Measurements from ENCODE around the gene MSRB1.

DNA sequence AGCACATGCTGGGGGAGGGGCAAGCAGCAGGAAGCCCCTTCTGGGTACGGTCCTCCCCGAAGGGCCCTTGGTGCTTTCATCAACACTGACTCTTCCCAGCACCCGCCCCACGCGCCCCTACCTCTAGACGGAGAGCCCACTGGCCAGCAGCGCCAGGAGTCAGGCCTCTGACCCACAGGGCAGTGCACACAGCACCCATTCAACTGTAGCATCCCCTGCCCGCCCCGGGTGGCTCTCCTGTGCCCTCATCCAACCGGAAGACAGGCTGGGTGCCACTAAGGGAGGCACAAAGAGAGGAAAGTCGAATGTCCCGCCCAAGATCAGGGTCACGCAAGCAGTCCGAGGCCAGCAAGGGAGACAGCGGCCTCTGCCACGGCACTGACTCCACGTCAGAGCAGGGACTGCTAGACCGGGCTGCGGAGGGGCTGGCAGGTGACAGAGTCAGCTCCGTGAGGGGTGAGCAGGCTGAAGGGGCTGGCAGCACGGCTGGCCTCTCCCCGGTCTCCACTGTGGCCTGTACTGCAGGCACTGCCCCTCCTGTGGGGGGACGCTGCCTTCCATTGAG is 9.8 kb downstream of the MSRB1 start:
- TF ChIP-seq, protein P1, sequence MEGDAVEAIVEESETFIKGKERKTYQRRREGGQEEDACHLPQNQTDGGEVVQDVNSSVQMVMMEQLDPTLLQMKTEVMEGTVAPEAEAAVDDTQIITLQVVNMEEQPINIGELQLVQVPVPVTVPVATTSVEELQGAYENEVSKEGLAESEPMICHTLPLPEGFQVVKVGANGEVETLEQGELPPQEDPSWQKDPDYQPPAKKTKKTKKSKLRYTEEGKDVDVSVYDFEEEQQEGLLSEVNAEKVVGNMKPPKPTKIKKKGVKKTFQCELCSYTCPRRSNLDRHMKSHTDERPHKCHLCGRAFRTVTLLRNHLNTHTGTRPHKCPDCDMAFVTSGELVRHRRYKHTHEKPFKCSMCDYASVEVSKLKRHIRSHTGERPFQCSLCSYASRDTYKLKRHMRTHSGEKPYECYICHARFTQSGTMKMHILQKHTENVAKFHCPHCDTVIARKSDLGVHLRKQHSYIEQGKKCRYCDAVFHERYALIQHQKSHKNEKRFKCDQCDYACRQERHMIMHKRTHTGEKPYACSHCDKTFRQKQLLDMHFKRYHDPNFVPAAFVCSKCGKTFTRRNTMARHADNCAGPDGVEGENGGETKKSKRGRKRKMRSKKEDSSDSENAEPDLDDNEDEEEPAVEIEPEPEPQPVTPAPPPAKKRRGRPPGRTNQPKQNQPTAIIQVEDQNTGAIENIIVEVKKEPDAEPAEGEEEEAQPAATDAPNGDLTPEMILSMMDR (IDR thresholded peaks at IDR 0.05 in 4 of 5, conservative IDR thresholded peaks at IDR 0.05 in 1 of 5), result no peak
- peak in 1 of 2 donors; percentile 4 for TF ChIP-seq POLR2A (IDR thresholded peaks at IDR 0.05)
